Stomach (tissue), 9 donors: Measurements from ENCODE around the gene DNAJC25. TPM values are rescaled to one million over a fixed set of nuclear protein-coding genes. Genes with fewer than 3 reads are reported as not detected.
"Not testable (repeated sequence)": the region's sequence is repeated elsewhere in the genome, so short reads cannot be mapped to it uniquely, and the experiment has no call there.

Experiments
- DNase-seq, 2 donors: peaks; one replicate each; pipeline versions ENCODE4 v3.0.0 to v3.0.0-alpha.2; 2013 to 2019
- H3K27ac ChIP-seq, 5 donors: fragments of 200-600 bp in 4 of 5; sonication (generic) in 4 of 5; one replicate each; pipeline ENCODE4 v1.5.1; 2013 to 2019; ENCODE audit warnings: mild to moderate bottlenecking in 1 of 5, moderate library complexity in 1 of 5
- H3K27me3 ChIP-seq, 3 donors: fragments of 200-600 bp; sonication (generic); one replicate each; pipeline ENCODE4 v1.5.1; 2017 to 2019; ENCODE audit warnings: mixed run types in 1 of 3
- H3K36me3 ChIP-seq, 4 donors: fragments of 200-600 bp; sonication (generic); 1 replicate in 3 of 4; 2 replicates in 1 of 4; pipeline ENCODE4 v1.5.1; 2016 to 2019
- H3K4me1 ChIP-seq, 4 donors: fragments of 200-600 bp; sonication (generic); one replicate each; pipeline ENCODE4 v1.5.1; 2016 to 2019
- H3K4me3 ChIP-seq, 4 donors: fragments of 200-600 bp; sonication (generic) in 3 of 4; one replicate each; pipeline ENCODE4 v1.5.1; 2016 to 2019; ENCODE audit warnings: mild to moderate bottlenecking in 1 of 4
- H3K9me3 ChIP-seq, 4 donors: fragments of 200-600 bp; sonication (generic); one replicate each; pipeline ENCODE4 v1.5.1; 2016 to 2019
- EP300 ChIP-seq: sonication (generic); formaldehyde crosslinking; IDR thresholded peaks from one replicate; pipeline ENCODE4 v1.6.1; 2017; ENCODE audit warnings: antibody characterized with exemption
- POLR2A ChIP-seq, 4 donors: fragments of 450-650 bp; IDR thresholded peaks; one replicate each; pipeline ENCODE4 v1.6.1; 2016; ENCODE audit warnings: antibody characterized with exemption in 4 of 4, control low read depth in 2 of 4, mild to moderate bottlenecking in 1 of 4, moderate library complexity in 1 of 4
- POLR2AphosphoS5 ChIP-seq, 3 donors: sonication (generic); formaldehyde crosslinking; IDR thresholded peaks; one replicate each; pipeline ENCODE4 v1.6.1; 2016; ENCODE audit warnings: antibody characterized with exemption in 3 of 3
- WGBS, 5 donors: extraction: QIAGEN DNeasy Blood & Tissue Kit in 3 of 5; methylation state at CpG; one replicate each; pipeline versions ENCODE4 v1.1.5 to v1.1.7; 2013 to 2018; 5-methylcytosine and 5-hydroxymethylcytosine counted together
- intact Hi-C: fragments of 100-400 bp; cut with DNase I; formaldehyde crosslinking; loops from one replicate; pipeline ENCODE4 v1.15.1; 2023; ENCODE audit warnings: low total_unique reads
- polyA plus RNA-seq, 3 donors: library from polyadenylated mRNA; stranded (reverse); fragments of 200-250 nt; gene quantifications; one replicate each; pipeline ENCODE4 v1.2.3, GENCODE V29; 2013
- total RNA-seq, 5 donors: library from RNA; depleted of rRNA; stranded (reverse); fragments of >200 nt; gene quantifications; one replicate each; pipeline versions ENCODE4 v1.1.0 to v1.2.3, GENCODE V29; 2014 to 2016
- TF ChIP-seq, protein P1 (sequence below), 7 experiments: fragments of 450-650 bp in 4 of 7; fragments of 200-600 bp in 3 of 7; sonication (generic) in 3 of 7; IDR thresholded peaks; one replicate each; pipeline ENCODE4 v1.5.1; 2016 to 2019; ENCODE audit warnings: antibody characterized with exemption in 7 of 7, control low read depth in 2 of 7, mild to moderate bottlenecking in 1 of 7
- donor health status: healthy with polysubstance abuse.
- donor health status: Bipolar disorder and iron deficiency.
- donor health status: healthy.

The DNAJC25 gene
- total and polyA plus RNA-seq, 8 donors: 1.3 to 44.0 (median 4.7) TPM; not detected in 1

DNA sequence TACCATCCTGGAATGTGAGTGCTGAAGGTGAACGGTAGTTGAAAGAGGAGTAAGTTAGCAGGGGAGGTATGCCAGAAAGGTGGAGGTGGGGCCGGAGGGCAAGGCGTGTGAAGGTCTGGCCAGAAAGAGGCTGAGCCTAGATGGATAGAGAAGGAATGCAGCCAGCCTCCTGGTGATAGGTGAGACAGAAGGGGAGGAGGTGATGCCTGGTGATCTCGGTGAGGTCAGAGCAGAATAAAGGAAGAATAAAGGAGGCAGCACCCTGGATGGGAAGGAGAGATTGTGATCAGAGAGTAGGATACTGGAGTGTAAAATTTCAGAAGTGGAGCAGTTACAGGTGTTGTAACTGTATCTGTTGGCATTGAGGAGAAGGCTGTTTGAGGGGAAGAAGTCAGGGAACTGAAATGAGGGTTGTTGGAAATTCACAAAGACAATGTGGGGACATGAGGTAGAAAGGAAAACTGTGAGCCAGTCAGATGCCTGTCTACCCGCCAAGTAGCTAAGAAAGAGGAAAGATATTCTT, 32.2 kb downstream of the DNAJC25 start:
- TF ChIP-seq, protein P1, sequence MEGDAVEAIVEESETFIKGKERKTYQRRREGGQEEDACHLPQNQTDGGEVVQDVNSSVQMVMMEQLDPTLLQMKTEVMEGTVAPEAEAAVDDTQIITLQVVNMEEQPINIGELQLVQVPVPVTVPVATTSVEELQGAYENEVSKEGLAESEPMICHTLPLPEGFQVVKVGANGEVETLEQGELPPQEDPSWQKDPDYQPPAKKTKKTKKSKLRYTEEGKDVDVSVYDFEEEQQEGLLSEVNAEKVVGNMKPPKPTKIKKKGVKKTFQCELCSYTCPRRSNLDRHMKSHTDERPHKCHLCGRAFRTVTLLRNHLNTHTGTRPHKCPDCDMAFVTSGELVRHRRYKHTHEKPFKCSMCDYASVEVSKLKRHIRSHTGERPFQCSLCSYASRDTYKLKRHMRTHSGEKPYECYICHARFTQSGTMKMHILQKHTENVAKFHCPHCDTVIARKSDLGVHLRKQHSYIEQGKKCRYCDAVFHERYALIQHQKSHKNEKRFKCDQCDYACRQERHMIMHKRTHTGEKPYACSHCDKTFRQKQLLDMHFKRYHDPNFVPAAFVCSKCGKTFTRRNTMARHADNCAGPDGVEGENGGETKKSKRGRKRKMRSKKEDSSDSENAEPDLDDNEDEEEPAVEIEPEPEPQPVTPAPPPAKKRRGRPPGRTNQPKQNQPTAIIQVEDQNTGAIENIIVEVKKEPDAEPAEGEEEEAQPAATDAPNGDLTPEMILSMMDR (IDR thresholded peaks at IDR 0.05): no peak
- no peak for TF ChIP-seq EP300
- H3K27ac ChIP-seq: peak overlapping the region in 2 of 5 donors; percentile 82 to 93
- peak overlapping the region in 2 of 4 donors; percentile 83 to 89 for H3K4me3 ChIP-seq
- H3K9me3 ChIP-seq: no peaks in the 10 kb centered on the region
- 45 to 67% (median 52%) methylated on average over 5 of the region's 5 CpGs for WGBS, 5 donors
- no peaks in the 10 kb centered on the region for H3K27me3 ChIP-seq
- intact Hi-C loops: no loop called here
- DNase-seq: no peak
- peaks cover 7 to 24% (median 19%) of the 10 kb centered on the region in 4 donors for H3K36me3 ChIP-seq
- H3K4me1 ChIP-seq: peaks cover 12 to 34% (median 18%) of the 10 kb centered on the region in 4 donors

DNA sequence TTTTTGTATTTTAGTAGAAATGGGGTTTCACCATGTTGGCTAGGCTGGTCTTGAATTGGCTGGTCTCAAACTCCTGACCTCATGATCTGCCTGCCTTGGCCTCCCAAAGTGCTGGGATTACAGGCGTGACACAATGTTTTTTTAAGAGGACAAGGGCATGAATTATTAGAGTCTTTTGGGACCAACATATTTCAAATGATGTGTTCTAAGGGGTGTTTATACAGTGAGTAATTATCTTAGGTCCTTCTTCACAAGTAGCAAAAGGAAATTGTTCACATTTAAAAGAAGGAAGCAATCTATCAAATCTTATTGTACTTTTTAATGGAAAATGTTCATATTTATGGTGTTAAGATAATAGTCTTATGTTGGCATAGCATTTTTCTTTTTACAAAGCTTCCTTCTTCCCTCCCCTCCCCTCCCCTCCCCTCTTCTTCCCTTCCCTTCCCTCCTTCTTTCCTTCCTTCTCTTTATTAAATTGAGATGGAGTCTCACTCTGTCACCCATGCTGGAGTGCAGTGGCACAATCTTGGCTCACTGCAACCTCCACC, 37.0 kb downstream of the DNAJC25 start:
- no peak overlapping the region for H3K4me3 ChIP-seq
- DNase-seq: no peak
- H3K27me3 ChIP-seq: no peaks in the 10 kb centered on the region
- intact Hi-C loops: no loop called here
- H3K9me3 ChIP-seq: no peaks in the 10 kb centered on the region
- peaks cover 4 to 15% (median 4%) of the 10 kb centered on the region in 4 donors for H3K4me1 ChIP-seq
- no peak overlapping the region for H3K27ac ChIP-seq
- 77 to 98% (median 90%) methylated on average over 1 of the region's 1 CpG for WGBS, 5 donors
- peaks cover 11 to 43% (median 41%) of the 10 kb centered on the region in 4 donors for H3K36me3 ChIP-seq
- TF ChIP-seq POLR2A (IDR thresholded peaks at IDR 0.05) (no peak), EP300 (no peak), POLR2AphosphoS5 (IDR thresholded peaks at IDR 0.05) (no peak)
- TF ChIP-seq, protein P1 (IDR thresholded peaks at IDR 0.05): no peak

DNA sequence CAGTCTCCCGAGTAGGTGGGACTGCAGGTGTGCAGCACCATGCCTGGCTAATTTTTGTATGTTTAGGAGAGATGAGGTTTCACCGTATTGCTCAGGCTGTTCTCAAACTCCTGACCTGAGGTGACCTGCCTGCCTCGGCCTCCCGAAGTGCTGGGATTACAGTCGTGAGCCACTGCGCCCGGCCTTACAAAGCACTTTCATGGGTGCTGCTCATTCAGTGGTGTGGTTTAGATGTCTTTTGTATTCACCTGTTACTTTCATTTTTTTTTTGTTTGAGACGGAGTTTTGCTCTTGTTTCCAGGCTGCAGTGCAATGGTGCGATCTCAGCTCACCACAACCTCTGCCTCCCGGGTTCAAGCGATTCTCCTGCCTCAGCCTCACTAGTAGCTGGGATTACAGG, 37.5 kb downstream of the DNAJC25 start:
- H3K4me3 ChIP-seq, H3K9me3 ChIP-seq, DNase-seq, H3K27ac ChIP-seq, H3K27me3 ChIP-seq, H3K4me1 ChIP-seq, intact Hi-C loops: not testable (repeated sequence)
- 87 to 96% (median 91%) methylated on average over 11 of the region's 11 CpGs for WGBS, 5 donors
- H3K36me3 ChIP-seq: peaks cover 11 to 43% (median 41%) of the 10 kb centered on the region in 4 donors

DNA sequence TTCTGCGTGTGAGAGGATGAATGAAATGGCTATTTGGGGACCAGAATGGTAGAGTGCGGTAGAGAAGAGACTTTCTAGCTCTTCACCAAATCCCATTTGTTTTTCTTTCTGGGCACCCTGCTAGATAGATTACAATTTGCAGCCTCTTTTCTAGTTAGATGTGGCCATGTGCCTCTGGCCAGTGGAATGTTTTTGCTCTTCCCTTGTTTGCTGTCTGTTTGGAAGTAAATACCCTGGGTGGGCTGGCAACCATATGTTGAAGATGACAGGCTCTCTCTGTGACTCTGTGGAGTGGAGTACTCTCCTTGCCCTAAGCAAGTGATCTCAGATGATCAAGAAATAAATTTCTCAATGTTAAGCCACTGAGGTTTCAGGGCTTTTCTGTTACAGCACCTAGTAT, 43.2 kb downstream of the DNAJC25 start:
- 92 to 100% (median 95%) methylated on average over 2 of the region's 2 CpGs for WGBS, 5 donors
- Histone ChIP-seq H3K4me3 (no peak overlapping the region), H3K27me3 (no peaks in the 10 kb centered on the region), H3K36me3 (peaks cover 4 to 36% (median 31%) of the 10 kb centered on the region in 4 donors), H3K4me1 (no peaks in the 10 kb centered on the region), H3K9me3 (no peaks in the 10 kb centered on the region), H3K27ac (no peak overlapping the region)
- intact Hi-C loops: no loop called here
- TF ChIP-seq POLR2A (IDR thresholded peaks at IDR 0.05): no peak
- TF ChIP-seq EP300: no peak
- TF ChIP-seq, protein P1 (IDR thresholded peaks at IDR 0.05): no peak
- TF ChIP-seq POLR2AphosphoS5 (IDR thresholded peaks at IDR 0.05): no peak
- DNase-seq: no peak

DNA sequence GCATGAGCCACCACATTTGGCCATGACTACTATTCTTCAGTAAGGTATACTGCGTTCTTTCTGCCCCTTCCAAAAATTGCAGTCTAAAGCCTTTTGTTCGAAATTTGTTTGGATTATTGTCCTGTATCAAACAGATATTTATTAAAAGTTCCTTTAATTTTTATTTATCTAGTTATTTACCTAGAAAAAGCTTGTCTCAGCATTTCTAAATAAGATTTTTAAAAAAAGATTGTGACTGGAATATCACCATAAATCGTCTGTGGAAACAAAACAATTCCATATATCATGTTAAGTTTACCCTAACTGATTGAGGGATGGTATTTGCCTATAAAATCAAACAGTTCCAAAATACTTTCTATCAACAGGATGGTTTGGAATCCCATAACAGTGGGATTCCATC, 45.0 kb downstream of the DNAJC25 start:
- intact Hi-C loops: no loop called here
- Histone ChIP-seq H3K4me1 (no peaks in the 10 kb centered on the region), H3K36me3 (peaks cover 0 to 42% (median 30%) of the 10 kb centered on the region in 4 donors), H3K27ac (no peak overlapping the region), H3K27me3 (no peaks in the 10 kb centered on the region), H3K9me3 (no peaks in the 10 kb centered on the region), H3K4me3 (no peak overlapping the region)
- TF ChIP-seq POLR2AphosphoS5 (IDR thresholded peaks at IDR 0.05) (no peak), POLR2A (IDR thresholded peaks at IDR 0.05) (no peak), EP300 (no peak)
- TF ChIP-seq, protein P1 (IDR thresholded peaks at IDR 0.05): no peak
- no peak for DNase-seq
- 95 to 98% (median 97%) methylated on average over 3 of the region's 3 CpGs for WGBS, 5 donors
